ENCODE data around the gene IRGQ. TPM values are rescaled to one million over a fixed set of nuclear protein-coding genes. Genes with fewer than 3 reads are reported as not detected.

IRGQ gene
- total RNA-seq, 4 donors from 2014 or later = 10.7 to 28.8 (median 18.5) TPM

GRCh38 chr19:43545981-43546380 lies 50.0 kb downstream of the IRGQ start:
- Histone ChIP-seq H3K27ac (no peak overlapping the region), H3K4me1 (no peaks in the 10 kb centered on the region), H3K27me3 (no peaks in the 10 kb centered on the region), H3K36me3 (peaks cover 0 to 65% (median 0%) of the 10 kb centered on the region in 3 donors), H3K9me3 (no peaks in the 10 kb centered on the region), H3K4me3 (no peak overlapping the region)
- DNase-seq = no peak
- TF ChIP-seq POLR2A (IDR thresholded peaks at IDR 0.05) = no peak

- Histone ChIP-seq H3K27ac (no peak overlapping the region), H3K36me3 (peaks cover 0 to 64% (median 0%) of the 10 kb centered on the region in 3 donors), H3K27me3 (no peaks in the 10 kb centered on the region), H3K4me1 (no peaks in the 10 kb centered on the region), H3K9me3 (no peaks in the 10 kb centered on the region), H3K4me3 (no peak overlapping the region)
- DNase-seq = no peak
- TF ChIP-seq CTCF (IDR thresholded peaks at IDR 0.05) = no peak
- TF ChIP-seq POLR2A (IDR thresholded peaks at IDR 0.05) = no peak
These were observed 50.7 kb downstream of the IRGQ start for GRCh38 chr19:43545276-43545675.

GRCh38 chr19:43544077-43544476 lies 51.9 kb downstream of the IRGQ start:
- H3K36me3 ChIP-seq = peaks cover 0 to 61% (median 0%) of the 10 kb centered on the region in 3 donors
- H3K9me3 ChIP-seq = no peaks in the 10 kb centered on the region
- H3K27me3 ChIP-seq = no peaks in the 10 kb centered on the region

GRCh38 chr19:43541920-43542650 lies 53.8 kb downstream of the IRGQ start:
- Histone ChIP-seq H3K27ac (no peak overlapping the region), H3K4me3 (no peak overlapping the region), H3K36me3 (peaks cover 0 to 74% (median 0%) of the 10 kb centered on the region in 3 donors), H3K4me1 (no peaks in the 10 kb centered on the region), H3K27me3 (no peaks in the 10 kb centered on the region), H3K9me3 (no peaks in the 10 kb centered on the region)
- DNase-seq = no peak
- no peak for TF ChIP-seq CTCF (IDR thresholded peaks at IDR 0.05)
- no peak for TF ChIP-seq POLR2A (IDR thresholded peaks at IDR 0.05)

More at GRCh38 chr19:43544077-43544476, 51.9 kb downstream of the IRGQ start:
- Histone ChIP-seq H3K4me3 (no peak overlapping the region), H3K4me1 (no peaks in the 10 kb centered on the region), H3K27ac (no peak overlapping the region)
- no peak for DNase-seq
- TF ChIP-seq POLR2A (IDR thresholded peaks at IDR 0.05) (no peak), CTCF (IDR thresholded peaks at IDR 0.05) (no peak)

GRCh38 chr19:43540381-43540780 lies 55.6 kb downstream of the IRGQ start:
- peaks cover 0 to 69% (median 0%) of the 10 kb centered on the region in 3 donors for H3K36me3 ChIP-seq
- no peaks in the 10 kb centered on the region for H3K4me1 ChIP-seq
- no peaks in the 10 kb centered on the region for H3K27me3 ChIP-seq
- H3K4me3 ChIP-seq = no peak overlapping the region
- H3K27ac ChIP-seq = no peak overlapping the region
- no peaks in the 10 kb centered on the region for H3K9me3 ChIP-seq
- DNase-seq = no peak
- TF ChIP-seq POLR2A (IDR thresholded peaks at IDR 0.05) (no peak), CTCF (IDR thresholded peaks at IDR 0.05) (no peak)

- Histone ChIP-seq H3K27me3 (no peaks in the 10 kb centered on the region), H3K36me3 (peaks cover 0 to 56% (median 0%) of the 10 kb centered on the region in 3 donors), H3K4me3 (no peak overlapping the region), H3K4me1 (peaks cover 0 to 10% (median 0%) of the 10 kb centered on the region in 4 donors), H3K27ac (no peak overlapping the region), H3K9me3 (no peaks in the 10 kb centered on the region)
- no peak for DNase-seq
- TF ChIP-seq CTCF (IDR thresholded peaks at IDR 0.05) (no peak), POLR2A (IDR thresholded peaks at IDR 0.05) (no peak)
These were observed 57.0 kb downstream of the IRGQ start for GRCh38 chr19:43538922-43539321.

Data from Peyer's patch (tissue), 4 donors.